SK-N-SH (cell line): ENCODE results near the gene TROAP. TPM values are rescaled to one million over a fixed set of nuclear protein-coding genes. Genes with fewer than 3 reads are reported as not detected.

ENCODE experiments used
- CTCF ChIA-PET: fragments of 300-600, 350-600 bp; formaldehyde crosslinking; extraction: SDS; loops from one replicate; lab custom pipeline; 2021; lab: Yijun Ruan, JAX
- POLR2A ChIA-PET: fragments of 350-600 bp; sonication (Branson Sonifier 250); formaldehyde crosslinking; extraction: SDS; loops from one replicate; lab custom pipeline; 2020; ENCODE audit warnings: antibody characterized with exemption, inconsistent platforms; lab: Yijun Ruan, JAX
- DNase-seq: peaks from one replicate; pipeline ENCODE4 v3.0.0; 2012
- H2AFZ ChIP-seq: fragments of 200-600 bp; sonication (generic); 2 replicates; pipeline ENCODE4 v1.8.1; 2016; ENCODE audit warnings: antibody characterized with exemption, mild to moderate bottlenecking, low read depth
- H3F3A ChIP-seq: fragments of 200-600 bp; sonication (generic); replicated peaks from 2 replicates; pipeline ENCODE3; 2016; ENCODE audit warnings: antibody characterized with exemption, mild to moderate bottlenecking; ENCODE audit not compliant: insufficient read depth
- H3K27ac ChIP-seq, 2 experiments: fragments of 200-500 bp in 1 of 2; fragments of 200-600 bp in 1 of 2; sonication (Bioruptor generic) in 1 of 2; sonication (generic), shearing (Covaris generic) in 1 of 2; 2 replicates each; pipeline versions ENCODE4 v1.5.1 to v1.6.1; 2014 to 2016; ENCODE audit warnings: low read depth in 2 of 2, inconsistent platforms in 1 of 2, low read length in 1 of 2, mild to moderate bottlenecking in 1 of 2, mixed read lengths in 1 of 2
- H3K27me3 ChIP-seq: fragments of 200-600 bp; sonication (generic), shearing (Covaris generic); 2 replicates; pipeline ENCODE4 v1.6.1; 2016; ENCODE audit warnings: mixed run types; ENCODE audit not compliant: insufficient read depth
- H3K36me3 ChIP-seq, 2 experiments: fragments of 200-500 bp in 1 of 2; fragments of 200-600 bp in 1 of 2; sonication (Bioruptor generic) in 1 of 2; sonication (generic) in 1 of 2; replicated peaks in 1 of 2; 2 replicates each; pipeline versions ENCODE3 to v1.5.1; 2014 to 2016; ENCODE audit warnings: low read length in 1 of 2, mild to moderate bottlenecking in 1 of 2; ENCODE audit not compliant: insufficient read depth in 2 of 2, control insufficient read depth in 1 of 2
- H3K4me1 ChIP-seq, 2 experiments: fragments of 200-500 bp in 1 of 2; fragments of 200-600 bp in 1 of 2; sonication (Bioruptor generic) in 1 of 2; sonication (generic), shearing (Covaris generic) in 1 of 2; 2 replicates each; pipeline versions ENCODE4 v1.5.1 to v1.6.1; 2014 to 2016; ENCODE audit warnings: low read depth in 1 of 2, low read length in 1 of 2, mixed run types in 1 of 2; ENCODE audit not compliant: insufficient read depth in 2 of 2, control insufficient read depth in 1 of 2
- H3K4me2 ChIP-seq: fragments of 200-600 bp; sonication (generic), shearing (Covaris generic); 2 replicates; pipeline ENCODE4 v1.6.1; 2017; ENCODE audit warnings: mixed run types
- H3K4me3 ChIP-seq, 2 experiments: fragments of 200-500 bp in 1 of 2; fragments of 200-600 bp in 1 of 2; sonication (Bioruptor generic) in 1 of 2; sonication (generic), shearing (Covaris generic) in 1 of 2; 2 replicates each; pipeline versions ENCODE4 v1.5.1 to v1.8.1; 2014 to 2016; ENCODE audit warnings: low read depth in 2 of 2, inconsistent platforms in 1 of 2, low read length in 1 of 2, mild to moderate bottlenecking in 1 of 2, mixed read lengths in 1 of 2, moderate library complexity in 1 of 2
- H3K79me2 ChIP-seq: fragments of 200-600 bp; sonication (generic); 2 replicates; pipeline ENCODE4 v1.8.1; 2017; ENCODE audit warnings: mild to moderate bottlenecking; ENCODE audit not compliant: insufficient read depth
- H3K9ac ChIP-seq: fragments of 200-600 bp; sonication (generic); 2 replicates; pipeline ENCODE4 v1.6.1; 2017; ENCODE audit warnings: mixed run types
- H3K9me2 ChIP-seq: fragments of 200-600 bp; sonication (generic); 2 replicates; pipeline ENCODE4 v1.6.1; 2017; ENCODE audit warnings: mixed run types
- H3K9me3 ChIP-seq: fragments of 200-600 bp; sonication (generic); 2 replicates; pipeline ENCODE4 v1.6.1; 2017; ENCODE audit warnings: mixed run types, mild to moderate bottlenecking, moderate library complexity
- H4K20me1 ChIP-seq: fragments of 200-600 bp; sonication (generic); 2 replicates; pipeline ENCODE4 v1.6.1; 2017; ENCODE audit warnings: mild to moderate bottlenecking, mixed run types; ENCODE audit not compliant: insufficient read depth
- FOXJ3 ChIP-seq: sonication (generic); formaldehyde crosslinking; IDR thresholded peaks from 2 replicates; pipeline ENCODE4 v1.5.1; 2020; ENCODE audit warnings: mild to moderate bottlenecking, missing genetic modification reagents
- FOXM1 ChIP-seq: IDR thresholded peaks from 2 replicates; pipeline ENCODE4 v1.4.0; 2012; ENCODE audit warnings: low read depth, mild to moderate bottlenecking
- GABPA ChIP-seq: IDR thresholded peaks from 2 replicates; pipeline ENCODE4 v1.4.0; 2012; ENCODE audit warnings: low read depth, mild to moderate bottlenecking
- NFIC ChIP-seq: IDR thresholded peaks from 2 replicates; pipeline ENCODE4 v1.4.0; 2012; ENCODE audit warnings: borderline replicate concordance
- NRF1 ChIP-seq: IDR thresholded peaks from 2 replicates; pipeline ENCODE4 v1.6.1; 2012; ENCODE audit warnings: low read depth, mild to moderate bottlenecking, low read length
- RAD21 ChIP-seq: IDR thresholded peaks from 2 replicates; pipeline ENCODE4 v1.6.1; 2012; ENCODE audit warnings: mild to moderate bottlenecking, low read length
- RFX5 ChIP-seq: IDR thresholded peaks from 2 replicates; pipeline ENCODE4 v1.6.1; 2012; ENCODE audit warnings: mild to moderate bottlenecking, improper control_type of control experiment, low read length
- SMC3 ChIP-seq: IDR thresholded peaks from 2 replicates; pipeline ENCODE4 v1.6.1; 2012; ENCODE audit warnings: low read depth, low read length, improper control_type of control experiment
- TEAD4 ChIP-seq: IDR thresholded peaks from 2 replicates; pipeline ENCODE4 v1.4.0; 2012; ENCODE audit warnings: mild to moderate bottlenecking, borderline replicate concordance; ENCODE audit not compliant: insufficient read depth
- WGBS: methylation state at CpG from one replicate; pipeline ENCODE4 v1.1.6; 2017; ENCODE audit warnings: low lambda C conversion rate; 5-methylcytosine and 5-hydroxymethylcytosine counted together
- polyA plus RNA-seq, 3 experiments: library from polyadenylated mRNA; depleted of rRNA; stranded (reverse); fragments of >200 nt; gene quantifications; 2 replicates each; pipeline ENCODE4 v1.2.3, GENCODE V29; 2012
- TF ChIP-seq, protein P1 (sequence below): IDR thresholded peaks from 2 replicates; pipeline ENCODE4; 2012
- TF ChIP-seq, protein P2 (sequence below): IDR thresholded peaks from 2 replicates; pipeline ENCODE4 v1.4.0; 2012; ENCODE audit warnings: low read depth, borderline replicate concordance
- TF ChIP-seq, protein P3 (sequence below): fragments of 150-350 bp; IDR thresholded peaks from 2 replicates; pipeline ENCODE4 v1.6.1; 2016; ENCODE audit warnings: mild to moderate bottlenecking, low read depth, low read length
- TF ChIP-seq, protein P4 (sequence below): IDR thresholded peaks from 2 replicates; pipeline ENCODE4 v1.4.0; 2012; ENCODE audit warnings: low read depth, borderline replicate concordance

Gene TROAP
- polyA plus RNA-seq, 1 of the 3 experiments (the other 2 are of a cell fraction): 26.2 TPM

DNA sequence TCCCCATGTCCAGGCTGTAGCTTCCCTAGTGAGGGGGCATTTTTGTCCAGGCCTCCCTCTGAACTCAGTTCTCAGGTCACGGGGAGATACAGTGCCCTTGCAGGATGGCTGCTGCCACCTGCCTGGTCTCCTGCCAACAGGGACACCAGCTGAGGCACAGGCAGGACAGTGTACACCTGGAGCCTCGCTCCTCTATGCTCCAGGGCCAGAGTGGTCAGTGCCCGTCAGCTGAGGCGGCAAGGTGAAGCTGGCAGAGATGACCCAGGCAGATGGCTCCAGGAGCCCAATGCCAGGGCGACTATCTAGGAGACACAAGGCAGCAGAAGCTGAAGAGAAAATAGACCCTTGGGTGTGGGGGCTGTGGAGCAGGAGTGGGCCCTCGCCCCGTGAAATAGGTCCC, 45.6 kb upstream of the TROAP start:
- TF ChIP-seq FOXM1: no peak
- TF ChIP-seq, protein P1, sequence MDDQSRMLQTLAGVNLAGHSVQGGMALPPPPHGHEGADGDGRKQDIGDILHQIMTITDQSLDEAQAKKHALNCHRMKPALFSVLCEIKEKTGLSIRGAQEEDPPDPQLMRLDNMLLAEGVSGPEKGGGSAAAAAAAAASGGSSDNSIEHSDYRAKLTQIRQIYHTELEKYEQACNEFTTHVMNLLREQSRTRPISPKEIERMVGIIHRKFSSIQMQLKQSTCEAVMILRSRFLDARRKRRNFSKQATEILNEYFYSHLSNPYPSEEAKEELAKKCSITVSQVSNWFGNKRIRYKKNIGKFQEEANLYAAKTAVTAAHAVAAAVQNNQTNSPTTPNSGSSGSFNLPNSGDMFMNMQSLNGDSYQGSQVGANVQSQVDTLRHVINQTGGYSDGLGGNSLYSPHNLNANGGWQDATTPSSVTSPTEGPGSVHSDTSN: no peak
- TF ChIP-seq, protein P2, sequence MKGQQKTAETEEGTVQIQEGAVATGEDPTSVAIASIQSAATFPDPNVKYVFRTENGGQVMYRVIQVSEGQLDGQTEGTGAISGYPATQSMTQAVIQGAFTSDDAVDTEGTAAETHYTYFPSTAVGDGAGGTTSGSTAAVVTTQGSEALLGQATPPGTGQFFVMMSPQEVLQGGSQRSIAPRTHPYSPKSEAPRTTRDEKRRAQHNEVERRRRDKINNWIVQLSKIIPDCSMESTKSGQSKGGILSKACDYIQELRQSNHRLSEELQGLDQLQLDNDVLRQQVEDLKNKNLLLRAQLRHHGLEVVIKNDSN: no peak
- no peak for TF ChIP-seq RFX5
- TF ChIP-seq NRF1: no peak
- TF ChIP-seq TEAD4: no peak
- no peak for TF ChIP-seq RAD21
- no peak for TF ChIP-seq SMC3
- TF ChIP-seq FOXJ3: no peak
- TF ChIP-seq GABPA: no peak
- TF ChIP-seq, protein P3, sequence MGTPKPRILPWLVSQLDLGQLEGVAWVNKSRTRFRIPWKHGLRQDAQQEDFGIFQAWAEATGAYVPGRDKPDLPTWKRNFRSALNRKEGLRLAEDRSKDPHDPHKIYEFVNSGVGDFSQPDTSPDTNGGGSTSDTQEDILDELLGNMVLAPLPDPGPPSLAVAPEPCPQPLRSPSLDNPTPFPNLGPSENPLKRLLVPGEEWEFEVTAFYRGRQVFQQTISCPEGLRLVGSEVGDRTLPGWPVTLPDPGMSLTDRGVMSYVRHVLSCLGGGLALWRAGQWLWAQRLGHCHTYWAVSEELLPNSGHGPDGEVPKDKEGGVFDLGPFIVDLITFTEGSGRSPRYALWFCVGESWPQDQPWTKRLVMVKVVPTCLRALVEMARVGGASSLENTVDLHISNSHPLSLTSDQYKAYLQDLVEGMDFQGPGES: no peak
- TF ChIP-seq, protein P4, sequence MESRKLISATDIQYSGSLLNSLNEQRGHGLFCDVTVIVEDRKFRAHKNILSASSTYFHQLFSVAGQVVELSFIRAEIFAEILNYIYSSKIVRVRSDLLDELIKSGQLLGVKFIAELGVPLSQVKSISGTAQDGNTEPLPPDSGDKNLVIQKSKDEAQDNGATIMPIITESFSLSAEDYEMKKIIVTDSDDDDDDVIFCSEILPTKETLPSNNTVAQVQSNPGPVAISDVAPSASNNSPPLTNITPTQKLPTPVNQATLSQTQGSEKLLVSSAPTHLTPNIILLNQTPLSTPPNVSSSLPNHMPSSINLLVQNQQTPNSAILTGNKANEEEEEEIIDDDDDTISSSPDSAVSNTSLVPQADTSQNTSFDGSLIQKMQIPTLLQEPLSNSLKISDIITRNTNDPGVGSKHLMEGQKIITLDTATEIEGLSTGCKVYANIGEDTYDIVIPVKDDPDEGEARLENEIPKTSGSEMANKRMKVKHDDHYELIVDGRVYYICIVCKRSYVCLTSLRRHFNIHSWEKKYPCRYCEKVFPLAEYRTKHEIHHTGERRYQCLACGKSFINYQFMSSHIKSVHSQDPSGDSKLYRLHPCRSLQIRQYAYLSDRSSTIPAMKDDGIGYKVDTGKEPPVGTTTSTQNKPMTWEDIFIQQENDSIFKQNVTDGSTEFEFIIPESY: no peak
- TF ChIP-seq NFIC: no peak
- ChIA-PET CTCF (interaction anchor here (1.1 to 3.7 kb wide), 9 partner anchors 9 to 214 kb away, joined by 3 to 22 read pairs (median 5); partner anchors contain the start of genes C1QL4 and DNAJC22), POLR2A (interaction anchor here (1.0 kb wide), 1 partner anchor 146 kb away, joined by 4 read pairs; the partner anchor contains the start of gene TUBA1B)
- Histone ChIP-seq H3K9me3 (no peaks in the 10 kb centered on the region), H3K4me3 (no peak overlapping the region), H3K9me2 (no peaks in the 10 kb centered on the region), H3K36me3 (no peaks in the 10 kb centered on the region), H3F3A (no peaks in the 10 kb centered on the region), H3K4me2 (no peak overlapping the region), H3K4me1 (peaks cover 0 to 16% of the 10 kb centered on the region in 2 experiments; a peak in 1 of 4 replicates), H3K27ac (no peak overlapping the region), H3K79me2 (no peaks in the 10 kb centered on the region), H3K27me3 (no peaks in the 10 kb centered on the region), H4K20me1 (no peaks in the 10 kb centered on the region), H3K9ac (no peak overlapping the region), H2AFZ (no peak overlapping the region)
- 93% methylated on average over 2 of the region's 7 CpGs for WGBS
- no peak for DNase-seq
